HG03558 (cell line): ENCODE data around the gene MUSK.
"Not testable (repeated sequence)": the region's sequence is repeated elsewhere in the genome, so short reads cannot be mapped to it uniquely, and the experiment has no call there.

ENCODE experiments used
- ATAC-seq: cut with Tn5 transposase; IDR thresholded peaks from one replicate; pipeline ENCODE4 v1.9.1; 2021; ENCODE audit warnings: moderate number of reproducible peaks; ENCODE audit not compliant: unreplicated experiment; ENCODE audit errors: extremely low read depth

Gene MUSK

GRCh38 chr9:110691002-110691549, 22.5 kb downstream of the MUSK start:
- no peak for ATAC-seq

DNA sequence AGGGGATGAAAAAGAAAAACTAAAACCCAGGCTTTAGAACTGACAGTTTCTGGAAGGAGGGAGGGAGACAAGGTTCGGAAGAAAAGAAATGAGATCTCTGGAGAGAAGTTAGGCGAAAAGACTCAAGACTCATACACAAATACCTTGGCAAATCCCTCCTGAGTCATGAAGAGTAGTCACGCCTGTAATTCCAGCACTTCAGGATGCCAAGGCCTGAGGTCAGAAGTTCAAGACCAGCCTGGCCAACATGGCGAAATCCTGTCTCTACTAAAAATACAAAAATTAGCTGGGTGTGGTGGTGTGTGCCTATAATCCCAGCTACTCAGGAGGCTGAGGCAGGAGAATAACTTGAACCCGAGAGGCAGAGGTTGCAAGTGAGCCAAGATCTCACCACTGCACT, 27.3 kb downstream of the MUSK start:
- ATAC-seq, result not testable (repeated sequence)

DNA sequence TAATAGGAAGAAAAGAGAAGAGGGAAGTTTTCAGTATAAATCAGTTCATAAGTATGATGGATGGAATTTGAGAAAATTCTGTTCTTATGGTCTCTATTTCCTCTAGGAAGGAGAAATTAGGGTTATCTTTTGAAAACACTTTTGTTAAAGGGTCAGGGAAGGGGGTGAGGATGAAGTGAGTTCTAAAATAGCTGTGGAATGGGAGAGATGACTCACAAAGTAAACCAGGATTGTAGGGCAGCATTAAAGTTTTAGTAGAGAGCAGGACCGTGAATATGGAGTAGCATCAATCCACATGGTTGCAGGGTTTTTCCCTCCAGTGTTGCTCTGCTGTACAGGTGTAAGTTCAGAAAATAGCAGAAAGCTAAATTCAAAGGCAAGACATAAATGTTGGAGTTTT, 32.4 kb downstream of the MUSK start:
- no peak for ATAC-seq

DNA sequence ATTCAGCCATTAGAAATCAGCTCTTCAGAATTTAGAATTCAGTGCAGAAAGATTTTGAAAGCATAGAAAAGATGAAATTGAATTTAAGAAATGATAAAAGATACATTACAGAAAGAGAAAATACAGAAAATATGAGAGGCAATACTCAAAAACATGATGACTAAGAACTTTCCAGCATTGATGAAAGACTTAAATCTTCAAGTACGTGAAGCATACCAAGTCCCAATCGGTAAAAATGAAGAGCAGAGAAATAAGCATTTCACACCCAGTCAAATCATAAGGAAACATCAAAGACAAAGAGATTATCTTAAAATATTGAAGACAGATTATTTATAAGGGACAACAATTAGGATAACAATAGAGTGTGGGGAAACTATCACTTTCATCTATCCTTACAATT, 35.1 kb downstream of the MUSK start:
- no peak for ATAC-seq

- ATAC-seq, result no peak
Observed at GRCh38 chr9:110707419-110707818, 38.8 kb downstream of the MUSK start.

GRCh38 chr9:110710420-110710819, 41.8 kb downstream of the MUSK start:
- no peak for ATAC-seq

- ATAC-seq, result no peak
Observed at GRCh38 chr9:110712955-110713354, 44.4 kb downstream of the MUSK start.

GRCh38 chr9:110714314-110714713, 45.7 kb downstream of the MUSK start:
- ATAC-seq, result no peak

DNA sequence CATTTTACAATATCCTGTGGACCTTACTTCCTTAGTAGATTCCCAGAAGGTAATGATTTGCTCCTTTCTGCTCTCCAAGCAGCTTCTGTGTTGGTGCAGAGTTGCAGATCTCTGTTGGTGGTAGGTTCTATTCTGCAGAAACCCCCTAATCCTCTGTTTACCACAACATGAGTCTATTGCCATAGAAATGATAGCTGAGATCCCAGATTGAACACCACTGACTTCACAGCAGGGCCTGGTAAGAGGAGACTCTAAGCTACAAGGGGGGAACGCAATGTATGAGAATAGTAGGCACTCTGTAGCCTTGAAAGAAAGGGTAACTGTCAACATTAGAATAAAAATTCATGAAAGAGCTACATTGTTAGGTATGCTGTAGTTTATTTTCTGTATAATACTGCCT, 59.5 kb downstream of the MUSK start:
- no peak for ATAC-seq

DNA sequence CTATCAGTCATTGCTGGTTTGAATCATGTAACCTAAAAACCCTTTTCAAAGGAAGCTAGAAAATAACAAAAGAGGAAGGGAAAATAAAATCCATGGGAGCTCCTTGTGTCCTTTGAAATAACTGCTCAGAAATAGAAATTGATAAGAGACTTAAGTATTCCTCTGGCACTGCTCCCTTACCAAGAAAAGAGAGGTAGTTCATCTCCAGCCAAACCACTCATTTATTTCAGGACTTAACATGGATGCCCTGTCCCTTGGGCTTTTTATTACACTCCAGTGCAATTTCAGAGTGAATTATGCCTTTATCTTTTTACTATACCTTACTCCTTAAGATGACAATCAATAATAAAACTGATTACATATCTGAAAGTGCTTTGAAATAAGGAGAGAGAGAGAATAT, 61.0 kb downstream of the MUSK start:
- no peak for ATAC-seq

DNA sequence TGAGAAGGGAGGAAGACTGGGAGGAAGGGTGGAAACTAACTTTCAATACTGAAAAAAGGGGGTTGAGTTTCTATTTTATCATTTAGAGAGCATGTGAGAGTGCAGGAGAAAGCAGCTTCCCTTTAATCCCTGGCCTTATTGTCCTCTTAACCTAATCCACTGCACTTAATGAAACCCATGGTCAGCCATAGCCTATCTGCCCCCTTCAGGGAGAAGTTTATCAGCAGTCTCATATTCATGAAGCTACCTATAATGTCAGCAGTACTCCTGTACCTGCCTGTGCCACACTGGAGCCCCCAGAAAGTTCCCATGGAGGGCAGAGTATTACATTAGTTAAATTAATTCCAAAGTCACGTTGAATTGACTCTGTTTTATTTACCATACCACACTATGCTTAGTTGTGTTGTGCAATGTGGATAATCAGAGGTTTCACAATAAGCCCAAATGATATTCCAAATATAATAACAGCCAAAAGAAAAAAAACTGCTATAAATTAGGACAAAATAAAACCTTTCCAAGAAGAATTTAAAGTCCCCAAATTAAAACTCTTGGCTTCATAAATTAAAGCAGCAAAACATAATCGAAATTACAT, 62.9 kb downstream of the MUSK start:
- no peak for ATAC-seq

DNA sequence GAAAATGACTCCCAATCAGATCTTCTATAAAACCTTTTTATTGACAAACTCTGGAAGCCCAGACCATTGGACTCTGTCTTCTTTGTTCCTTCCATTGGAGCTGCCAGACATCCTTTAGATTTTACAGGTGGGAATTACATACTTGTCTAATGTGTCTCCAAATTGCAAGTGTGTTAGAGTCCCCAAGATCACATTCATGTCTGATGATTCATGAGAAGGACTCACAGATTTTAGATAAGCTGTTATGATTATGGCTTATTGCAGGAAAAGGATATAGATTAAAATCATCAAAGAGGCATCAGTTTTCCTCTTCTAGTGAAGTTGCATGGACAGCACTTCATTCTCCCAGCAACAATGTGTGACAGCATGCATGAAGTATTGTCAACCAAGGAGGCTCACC, 70.4 kb downstream of the MUSK start:
- ATAC-seq, result no peak

DNA sequence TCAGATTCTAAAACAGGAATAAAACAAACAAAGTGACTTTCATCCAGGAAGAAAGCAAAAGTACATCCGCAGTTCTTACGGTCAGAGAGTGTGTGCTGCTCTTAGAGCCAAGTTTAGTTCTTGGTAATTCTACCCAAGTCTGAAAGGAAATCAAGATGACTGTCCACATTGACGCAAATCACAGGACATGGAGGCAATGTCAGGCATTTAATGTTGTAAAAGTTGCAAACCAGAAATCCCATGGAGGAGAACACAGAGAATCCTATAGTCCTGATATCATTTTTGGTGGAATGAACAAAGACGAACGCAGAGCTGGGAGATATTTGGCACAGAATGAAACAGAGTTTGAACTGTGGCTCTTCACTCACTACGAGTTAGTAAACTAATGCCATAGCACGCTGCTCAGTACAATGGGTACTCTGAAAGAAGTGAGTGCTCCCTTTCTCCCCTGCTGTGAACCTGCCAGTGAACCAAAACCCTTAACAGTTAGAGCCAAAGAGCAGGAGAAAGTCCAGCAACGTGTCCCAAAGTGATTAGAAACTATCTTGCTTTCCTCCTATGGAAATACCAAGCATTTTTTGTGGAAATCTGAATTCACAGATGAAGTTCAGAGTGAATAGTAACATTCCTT, 74.3 kb downstream of the MUSK start:
- no peak for ATAC-seq

DNA sequence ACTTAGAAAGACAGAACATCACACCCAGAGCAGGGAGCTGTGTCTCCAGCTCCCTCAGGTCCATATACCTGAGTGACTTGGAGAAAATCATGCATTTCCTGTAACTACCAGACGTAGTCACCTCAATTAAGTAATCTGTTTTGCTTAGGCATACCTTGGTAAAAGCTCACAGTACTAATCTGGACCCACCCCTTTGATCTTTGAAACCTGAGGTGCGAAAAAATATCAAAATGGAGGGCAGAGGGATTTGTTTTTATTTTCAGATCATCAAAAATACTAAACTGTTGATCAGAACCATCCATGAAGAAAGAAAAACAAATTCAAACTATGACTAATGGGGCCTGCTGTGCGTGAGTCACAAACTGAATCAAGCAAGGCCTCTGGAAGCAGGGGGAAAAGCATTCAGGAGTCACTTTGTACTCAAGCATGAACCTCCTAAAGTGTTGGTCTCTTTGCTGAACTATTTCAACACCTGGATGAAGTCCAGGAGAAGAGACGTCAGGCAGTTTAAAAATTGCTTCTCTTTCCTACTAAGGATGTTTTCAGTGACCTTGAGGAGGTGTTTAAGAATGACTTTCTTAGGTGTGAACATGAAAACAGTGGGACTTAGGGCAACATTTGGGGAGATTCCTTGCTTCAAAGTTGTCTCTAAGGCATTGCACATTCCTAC, 76.3 kb downstream of the MUSK start:
- ATAC-seq, result no peak

- no peak for ATAC-seq
Observed at GRCh38 chr9:110745676-110746075, 77.1 kb downstream of the MUSK start.

- ATAC-seq, result no peak
Observed at GRCh38 chr9:110746211-110746930, 77.8 kb downstream of the MUSK start.

GRCh38 chr9:110748251-110748893, 79.8 kb downstream of the MUSK start:
- ATAC-seq, result no peak

DNA sequence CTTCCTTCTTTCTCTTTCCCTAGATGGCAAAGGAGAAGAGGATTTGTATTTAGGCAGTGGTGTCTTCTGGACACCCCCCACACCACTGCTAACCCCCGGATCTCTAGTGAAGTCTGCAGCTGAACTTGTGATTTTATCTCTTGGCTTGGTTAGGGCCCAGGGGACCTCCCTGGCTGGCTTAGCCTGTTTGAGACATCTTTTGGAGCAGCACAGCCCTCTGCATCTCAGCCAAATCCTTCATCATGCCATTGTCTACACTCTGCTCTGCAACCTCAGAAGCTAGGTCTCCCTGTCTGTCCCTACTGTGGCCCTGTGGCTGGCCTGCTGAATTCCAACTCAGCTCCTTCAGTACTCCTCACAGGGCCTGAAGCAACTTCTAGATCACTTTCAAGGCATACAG, 81.7 kb downstream of the MUSK start:
- no peak for ATAC-seq

DNA sequence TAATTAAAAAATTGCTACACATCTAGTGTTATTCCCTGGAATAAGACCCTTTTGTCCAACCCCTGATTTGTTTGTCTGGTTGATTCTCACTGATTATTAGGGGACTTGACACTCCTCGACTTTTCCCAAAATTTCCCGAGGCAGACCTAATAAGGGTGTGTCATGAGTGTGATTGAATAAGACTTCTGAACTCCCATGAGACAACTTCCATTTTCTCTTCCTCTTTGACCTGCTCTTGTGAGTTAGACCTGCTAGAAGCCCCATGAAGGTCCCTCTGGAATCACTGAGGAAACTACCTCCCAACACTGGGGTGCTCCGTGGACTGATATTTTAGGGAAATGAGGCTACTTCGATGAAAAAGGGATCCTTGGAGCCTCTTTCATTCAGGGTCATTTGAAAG, 83.4 kb downstream of the MUSK start:
- no peak for ATAC-seq

DNA sequence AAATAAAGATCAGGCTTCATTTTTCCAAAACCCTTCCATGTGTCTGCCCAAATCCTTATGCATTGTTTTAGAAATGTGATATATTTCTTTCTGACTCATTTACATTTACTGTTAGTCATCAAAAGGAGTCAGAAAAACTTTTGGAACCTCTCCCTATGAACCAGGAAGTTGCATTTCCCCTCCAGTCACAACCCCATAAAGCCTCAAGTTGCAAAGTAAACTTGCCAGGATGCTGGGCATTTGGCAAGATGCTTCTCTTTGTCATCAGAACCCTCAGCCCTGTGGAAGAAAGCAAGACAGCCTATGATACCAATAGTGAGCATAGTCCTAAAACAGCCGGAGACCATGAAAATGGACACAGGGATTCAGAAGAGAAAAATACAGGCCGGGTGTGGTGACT, 84.2 kb downstream of the MUSK start:
- no peak for ATAC-seq
